ENCODE measurements around the gene SSNA1. TPM values are rescaled to one million over a fixed set of nuclear protein-coding genes. Genes with fewer than 3 reads are reported as not detected.

SSNA1 gene
- total RNA-seq, 4 donors from 2014 or later = 79.2 to 112 (median 93.1) TPM

- no peak overlapping the region for H3K4me3 ChIP-seq (ENCODE audit: low read depth, poor library complexity, severe bottlenecking)
- TF ChIP-seq CTCF (IDR thresholded peaks at IDR 0.05) (no peak), POLR2A (IDR thresholded peaks at IDR 0.05) (no peak)
- intact Hi-C loops (cut with DNase I; ENCODE audit: low total_unique reads) = no loop called here
- DNase-seq (ENCODE audit: low spot score in 2 of 2) = no peak
- 100% methylated on average over 1 to 2 of the region's 2 CpGs for WGBS, 2 donors
These were observed 4.4 kb downstream of the SSNA1 start for GRCh38 chr9:137192859-137193258.

DNA sequence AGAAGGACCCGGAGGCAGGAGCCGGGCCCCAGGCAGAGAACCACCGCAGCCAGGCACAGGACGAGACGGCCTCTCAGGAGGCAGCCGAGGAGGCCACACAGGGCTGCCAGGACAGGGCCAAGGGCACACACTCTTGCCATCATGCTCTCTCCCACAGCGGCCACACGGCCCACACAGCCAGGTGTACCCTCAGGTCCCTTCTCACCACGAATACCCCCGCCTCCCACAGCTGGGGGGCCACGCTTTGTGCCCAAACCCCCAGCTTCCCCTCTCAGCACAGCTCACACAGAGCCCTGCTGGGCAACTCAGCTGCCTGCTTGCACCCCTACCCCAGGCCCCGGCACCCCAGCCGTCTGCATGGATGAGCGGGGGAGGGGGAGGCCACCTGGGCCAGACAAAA is 5.3 kb downstream of the SSNA1 start:
- 67 to 81% methylated on average over 11 to 13 of the region's 14 CpGs for WGBS, 2 donors
- intact Hi-C loops (cut with DNase I; ENCODE audit: low total_unique reads) = no loop called here
- H3K4me3 ChIP-seq (ENCODE audit: low read depth, poor library complexity, severe bottlenecking) = no peak overlapping the region
- no peak for DNase-seq (ENCODE audit: low spot score in 2 of 2)
- TF ChIP-seq CTCF (IDR thresholded peaks at IDR 0.05) = no peak
- no peak for TF ChIP-seq POLR2A (IDR thresholded peaks at IDR 0.05)

GRCh38 chr9:137194388-137194787 is 5.9 kb downstream of the SSNA1 start:
- no peak overlapping the region for H3K4me3 ChIP-seq (ENCODE audit: low read depth, poor library complexity, severe bottlenecking)
- DNase-seq (ENCODE audit: low spot score in 2 of 2) = no peak
- TF ChIP-seq CTCF (IDR thresholded peaks at IDR 0.05) = no peak
- TF ChIP-seq POLR2A (IDR thresholded peaks at IDR 0.05) = no peak
- intact Hi-C loops (cut with DNase I; ENCODE audit: low total_unique reads) = no loop called here
- WGBS, 2 donors = 47 to 63% methylated on average over 6 to 15 of the region's 16 CpGs

GRCh38 chr9:137194909-137195308 is 6.4 kb downstream of the SSNA1 start:
- 66 to 68% methylated on average over 8 to 10 of the region's 10 CpGs for WGBS, 2 donors
- intact Hi-C loops (cut with DNase I; ENCODE audit: low total_unique reads) = no loop called here
- no peak overlapping the region for H3K4me3 ChIP-seq (ENCODE audit: low read depth, poor library complexity, severe bottlenecking)
- TF ChIP-seq CTCF (IDR thresholded peaks at IDR 0.05) (no peak), POLR2A (IDR thresholded peaks at IDR 0.05) (no peak)
- no peak for DNase-seq (ENCODE audit: low spot score in 2 of 2)

- WGBS, 2 donors = 49 to 55% methylated on average over 14 to 21 of the region's 21 CpGs
- intact Hi-C loops (cut with DNase I; ENCODE audit: low total_unique reads) = no loop called here
- H3K4me3 ChIP-seq (ENCODE audit: low read depth, poor library complexity, severe bottlenecking) = no peak overlapping the region
- no peak for DNase-seq (ENCODE audit: low spot score in 2 of 2)
- TF ChIP-seq POLR2A (IDR thresholded peaks at IDR 0.05) (no peak), CTCF (IDR thresholded peaks at IDR 0.05) (no peak)
These were observed 7.2 kb downstream of the SSNA1 start for GRCh38 chr9:137195525-137196220.

Measured in lower leg skin (tissue), 4 donors.